B cell (primary cell): Measurements from ENCODE around the gene RNF8.

Experiments
- CTCF ChIP-seq: fragments of 200-600 bp; IDR thresholded peaks from one replicate; pipeline ENCODE4 v1.8.0; 2022; ENCODE audit warnings: antibody characterized with exemption, mild to moderate bottlenecking
- EZH2 ChIP-seq: IDR thresholded peaks from 2 replicates; pipeline ENCODE4 v1.6.1; 2012; ENCODE audit warnings: borderline replicate concordance, low read depth, mild to moderate bottlenecking, moderate library complexity, low read length; ENCODE audit not compliant: insufficient read depth, poor library complexity, severe bottlenecking

- TF ChIP-seq CTCF (no peak), EZH2 (no peak)
Observed at GRCh38 chr6:37392821-37393220, 39.0 kb downstream of the RNF8 start.
